Measurements from ENCODE around the gene RCAN1.
"Not testable (repeated sequence)": the region's sequence is repeated elsewhere in the genome, so short reads cannot be mapped to it uniquely, and the experiment has no call there.

Gene RCAN1

DNA sequence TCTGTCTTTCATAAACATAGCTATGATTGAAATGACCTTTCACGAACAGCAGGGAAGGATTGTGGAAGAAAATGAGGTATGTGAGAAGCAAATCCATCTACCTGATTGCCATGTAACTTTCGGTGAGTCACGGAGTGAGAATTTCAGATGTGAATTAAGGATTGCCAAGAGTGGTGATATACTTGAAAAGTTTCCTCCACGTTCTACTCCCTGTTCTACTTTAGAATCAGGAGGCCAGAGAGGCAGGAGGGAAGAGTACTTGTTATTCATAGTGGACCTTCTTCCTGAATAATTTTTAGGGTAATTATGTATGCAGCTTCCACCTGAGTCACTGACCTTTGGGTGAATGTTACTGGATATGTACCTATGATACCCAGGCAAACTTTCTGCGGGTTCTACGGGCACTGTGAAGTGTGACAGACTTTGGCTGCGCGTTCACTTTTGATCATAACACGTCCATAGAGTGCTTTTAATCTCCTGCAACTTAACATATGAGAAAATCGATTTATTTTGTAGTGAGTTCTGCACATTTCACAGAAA is 100.3 kb downstream of the RCAN1 start:
- no peak for DNase-seq (ENCODE audit: low spot score)

DNA sequence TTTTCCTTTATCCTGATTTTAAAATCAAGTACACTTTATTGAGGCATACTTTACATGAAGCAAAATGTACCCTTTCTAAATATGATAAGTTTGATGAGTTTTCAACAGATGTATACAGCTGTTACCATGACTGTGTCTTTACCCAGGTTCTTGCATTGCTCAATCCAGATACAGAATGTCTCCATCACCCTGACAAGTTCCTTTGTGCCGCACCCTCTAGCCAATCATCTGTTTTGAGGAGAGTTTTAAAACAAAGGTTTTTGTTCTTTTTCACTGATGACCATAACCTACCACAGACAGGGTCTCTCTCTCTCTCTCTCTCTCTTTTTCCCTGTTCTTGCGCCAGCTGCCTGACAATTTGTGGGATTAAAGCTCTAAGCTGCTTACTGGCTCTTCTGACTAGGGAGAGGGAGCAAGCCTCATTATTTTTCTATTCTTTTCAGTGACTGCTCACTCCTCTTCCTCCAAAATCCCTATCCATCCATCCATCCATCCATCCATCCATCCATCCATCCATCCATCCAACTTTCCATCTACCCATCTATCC is 101.7 kb downstream of the RCAN1 start:
- DNase-seq (ENCODE audit: low spot score), result no peak

DNA sequence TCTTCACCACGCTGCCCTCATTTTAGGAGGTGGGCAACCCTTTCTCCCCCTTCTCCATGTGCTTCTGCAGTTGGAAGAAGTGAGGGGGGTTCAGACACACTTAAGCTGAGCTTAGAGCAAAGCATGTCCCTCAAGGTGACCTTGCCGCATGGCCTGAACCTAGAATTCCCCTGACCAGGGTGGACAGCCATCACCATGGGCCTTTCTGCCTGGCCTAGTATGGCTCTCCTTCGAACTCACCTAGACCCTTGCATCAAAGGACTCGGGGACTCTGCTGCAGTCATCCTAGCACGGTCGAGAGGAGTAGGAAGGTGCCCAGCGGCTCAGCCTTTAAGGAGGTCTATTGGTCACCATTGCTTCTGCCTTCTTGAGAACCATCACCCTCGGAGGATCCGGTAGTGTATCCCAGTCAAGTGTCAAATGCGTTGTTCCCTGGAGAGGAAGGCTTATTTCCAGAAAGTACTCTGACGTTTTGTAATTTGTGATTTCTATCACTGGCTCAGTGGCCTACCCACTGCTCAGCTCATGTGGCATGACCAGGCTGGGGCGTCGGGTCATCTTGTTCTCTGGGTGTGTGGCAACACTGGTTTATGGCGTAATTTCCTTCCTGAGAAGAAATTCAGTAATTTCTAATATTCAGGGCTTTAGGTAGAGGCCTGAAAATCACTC is 103.0 kb downstream of the RCAN1 start, which contains the start of gene KCNE1:
Gene KCNE1, minus strand, starts transcription at position 424 of the 669 bp plus-strand sequence. CDS start 62,576 bp downstream, outside the sequence.
- DNase-seq (ENCODE audit: low spot score), result no peak

DNA sequence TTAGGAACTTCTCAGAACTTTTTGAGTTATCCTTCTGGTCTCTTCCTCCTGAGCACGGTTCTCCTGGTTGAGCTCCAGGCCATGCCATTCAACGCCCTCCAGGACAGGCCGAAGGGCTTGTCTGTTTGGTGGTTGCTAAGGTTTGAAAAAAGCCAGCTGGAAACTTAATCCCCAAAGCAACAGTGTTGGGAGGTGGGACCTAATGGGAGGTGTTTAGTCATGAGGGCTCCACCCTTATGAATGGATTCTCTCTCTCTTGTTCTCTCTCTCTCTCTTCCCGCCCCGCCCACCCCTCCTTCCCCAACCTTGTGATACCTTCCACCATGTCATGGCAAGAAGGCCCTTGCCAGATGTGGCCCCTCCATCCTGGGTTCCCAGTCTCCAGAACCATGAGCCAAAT is 103.7 kb downstream of the RCAN1 start:
- no peak for DNase-seq (ENCODE audit: low spot score)

DNA sequence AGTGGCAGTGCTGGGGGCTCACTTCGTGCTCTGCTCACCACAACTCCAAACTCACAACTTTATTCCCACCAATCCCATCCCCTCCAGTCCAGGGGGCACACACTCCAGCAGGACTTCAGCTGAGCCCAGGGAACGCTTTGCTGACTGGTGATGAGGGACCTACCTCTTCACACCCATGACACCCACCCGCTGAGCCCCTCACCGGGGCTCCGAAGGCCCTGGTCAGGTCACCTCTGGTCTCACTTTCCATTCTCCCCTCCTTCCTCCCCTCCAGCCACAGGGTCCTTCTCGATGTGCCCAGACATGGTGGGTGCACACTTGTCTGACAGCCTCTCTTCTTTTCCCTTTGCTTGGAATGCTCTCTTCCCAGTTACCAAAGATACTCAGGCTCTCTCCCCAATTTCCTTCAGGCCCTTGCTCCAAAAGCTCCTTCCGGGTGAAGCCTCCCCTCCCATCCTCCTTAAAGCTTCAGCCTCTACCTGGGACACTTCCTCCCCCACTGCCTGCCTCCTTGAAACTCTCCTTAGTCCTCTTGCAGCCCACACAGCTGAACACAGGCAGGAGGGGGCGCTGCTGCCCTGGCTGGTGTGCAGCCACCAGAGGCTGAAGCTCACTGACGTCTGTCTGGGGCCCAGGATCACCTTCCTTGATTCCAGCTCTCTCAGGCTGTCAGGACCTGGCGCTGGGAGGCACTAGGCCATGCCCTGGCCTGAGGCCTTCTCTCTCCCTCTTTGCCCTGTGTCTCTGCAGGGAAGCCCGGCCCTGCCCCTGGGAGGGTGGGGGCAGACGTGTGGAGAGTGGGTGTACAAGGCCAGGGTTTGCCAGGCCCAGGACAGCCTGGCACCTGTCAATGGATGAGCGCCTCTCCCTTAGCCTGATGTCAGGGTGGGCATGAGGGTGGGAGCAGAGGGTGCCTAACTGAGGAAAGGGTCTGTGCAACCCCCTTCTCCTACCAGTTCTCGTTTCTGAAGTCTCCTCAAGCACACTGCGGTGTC is 104.5 kb downstream of the RCAN1 start:
- DNase-seq (ENCODE audit: low spot score), result peak; percentile 48

DNA sequence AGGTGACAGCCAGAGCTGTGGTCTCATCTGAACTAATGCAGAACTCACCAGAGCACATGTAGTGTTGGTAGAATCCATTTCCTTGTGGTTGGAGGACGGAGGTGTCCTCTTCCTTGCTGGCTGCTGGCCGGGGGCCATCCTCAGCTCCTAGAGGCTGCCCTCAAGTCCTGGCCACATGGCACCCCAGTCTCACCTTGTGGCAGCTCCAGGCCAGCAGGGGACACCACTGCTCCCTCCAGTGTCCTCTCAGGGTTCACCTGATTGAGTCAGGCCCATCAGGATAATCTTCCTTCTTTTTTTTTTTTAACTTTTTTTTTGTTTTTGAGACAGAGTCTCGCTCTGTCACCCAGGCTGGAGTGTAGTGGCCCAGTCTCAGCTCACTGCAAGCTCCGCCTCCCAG is 105.8 kb downstream of the RCAN1 start:
- DNase-seq (ENCODE audit: low spot score), result no peak

DNA sequence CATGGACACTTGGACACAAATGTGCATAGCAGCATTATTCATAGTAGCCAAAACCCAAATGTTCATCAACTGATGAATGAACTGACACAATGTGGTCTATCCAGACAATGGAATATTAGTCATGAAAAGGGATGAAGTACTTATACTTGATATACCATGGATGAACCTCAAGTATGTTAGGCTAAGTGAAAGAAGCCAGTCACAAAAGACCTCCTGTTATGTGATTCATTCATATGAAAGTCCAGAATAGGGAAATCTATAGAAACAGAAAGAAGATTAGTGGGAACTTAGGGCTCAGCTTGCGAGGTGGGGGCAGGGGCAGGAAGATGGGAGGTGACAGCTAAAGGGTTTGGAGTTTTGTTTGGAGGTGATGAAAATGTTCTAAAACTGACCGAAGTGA is 110.3 kb downstream of the RCAN1 start:
- DNase-seq (ENCODE audit: low spot score), result no peak

DNA sequence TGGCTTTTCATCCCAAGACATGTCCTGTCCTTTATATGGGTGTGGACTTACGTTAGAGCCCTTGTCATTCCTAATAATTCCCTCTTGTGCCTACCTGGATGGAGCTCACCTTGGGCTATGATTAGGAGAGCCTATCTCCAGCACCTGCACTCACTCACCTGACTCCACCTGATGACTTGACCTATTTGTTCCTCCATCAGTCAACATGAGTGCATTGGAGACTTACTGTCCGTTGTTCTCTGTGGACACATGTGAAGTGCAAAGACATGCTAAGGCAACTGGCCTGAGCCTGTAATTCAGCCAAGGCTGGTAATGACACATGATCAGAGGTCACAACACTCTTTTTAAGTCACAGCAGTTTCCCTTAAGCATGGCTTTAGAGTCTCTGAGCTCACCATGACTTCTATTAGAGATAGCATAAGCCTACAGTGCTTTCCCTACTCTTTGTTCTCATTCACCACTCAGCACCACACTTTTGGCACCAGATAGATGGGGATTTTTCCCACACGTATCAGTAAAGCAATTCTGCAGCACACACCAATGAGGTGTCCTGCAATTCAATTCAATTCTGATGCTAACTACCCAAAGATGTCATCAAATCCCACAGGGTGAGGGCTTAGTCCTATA is 112.3 kb downstream of the RCAN1 start:
- DNase-seq (ENCODE audit: low spot score), result no peak

DNA sequence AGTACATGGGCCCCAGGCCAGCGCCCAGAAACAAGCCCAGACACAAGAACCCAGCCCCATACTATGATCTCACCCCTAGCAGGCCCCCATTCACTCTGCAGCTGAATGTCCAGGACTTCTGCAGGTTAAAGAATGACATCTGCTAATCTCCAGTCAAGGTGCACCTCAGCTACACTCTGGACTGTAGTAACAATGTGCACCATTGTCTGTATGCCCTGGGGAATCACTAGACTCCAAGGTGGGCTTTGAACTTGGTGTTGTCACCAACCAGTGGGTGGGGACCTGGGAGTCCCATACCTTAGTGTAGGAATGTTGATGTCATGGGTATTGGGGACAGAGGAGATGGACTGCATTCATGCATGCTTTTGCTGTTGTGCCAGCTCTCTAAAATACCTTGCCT is 113.2 kb downstream of the RCAN1 start:
- no peak for DNase-seq (ENCODE audit: low spot score)

DNA sequence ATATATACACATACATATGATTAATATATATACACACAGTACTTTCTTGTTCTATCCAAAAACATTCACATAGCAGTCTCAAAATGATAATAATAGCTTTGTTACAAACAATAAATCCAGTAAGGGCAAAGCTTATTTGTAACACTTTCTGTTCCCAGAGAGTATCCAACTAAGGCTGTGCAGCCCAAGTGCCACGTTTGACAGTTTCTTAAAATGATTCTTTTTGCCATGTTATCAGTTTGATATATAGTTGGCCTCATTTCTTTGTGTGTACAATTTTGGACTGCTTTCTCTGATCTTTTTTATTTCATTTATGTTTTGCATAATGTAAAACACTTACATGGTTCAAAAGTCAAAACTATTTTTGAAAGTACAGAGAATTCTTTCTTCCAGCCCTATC is 114.7 kb downstream of the RCAN1 start:
- no peak for DNase-seq (ENCODE audit: low spot score)

DNA sequence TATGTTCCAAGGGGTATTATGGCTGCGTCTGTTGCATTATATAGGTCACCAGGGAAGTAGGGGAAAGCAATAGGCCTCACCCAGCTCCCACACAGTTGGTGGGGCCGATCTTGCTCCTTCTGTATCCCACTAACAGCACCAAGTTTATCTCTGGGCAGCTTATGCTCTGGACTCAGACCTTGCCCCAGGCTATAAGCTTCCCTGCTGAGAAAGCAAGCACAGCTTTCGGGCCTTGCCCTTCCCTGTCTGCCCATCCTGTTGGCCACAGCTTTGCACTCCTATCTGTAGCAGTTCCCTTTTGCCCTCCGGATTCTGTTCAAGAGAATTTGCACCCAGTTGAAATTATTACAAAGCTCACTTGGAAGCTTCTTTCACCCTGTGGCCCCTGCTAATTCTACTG is 115.8 kb downstream of the RCAN1 start:
- no peak for DNase-seq (ENCODE audit: low spot score)

DNA sequence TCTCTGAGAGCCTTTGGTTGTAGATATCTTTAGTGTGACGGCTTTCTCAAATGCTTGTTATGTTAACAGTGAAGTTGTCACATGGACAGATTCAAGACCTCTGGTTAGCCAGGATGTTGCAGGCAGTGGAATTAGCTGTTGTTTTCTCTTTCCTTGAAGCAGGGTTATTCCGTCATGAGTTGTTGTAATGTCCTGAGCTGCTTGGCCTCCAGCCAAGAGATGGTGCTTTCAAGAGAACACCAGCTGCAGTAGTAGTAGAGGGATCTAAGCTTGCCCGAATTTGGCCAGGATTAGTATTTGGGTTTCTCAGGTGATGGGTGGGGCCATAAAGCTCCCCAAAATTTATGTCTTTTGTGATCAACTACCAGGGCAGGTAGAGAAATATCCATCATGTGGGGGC is 116.3 kb downstream of the RCAN1 start:
- no peak for DNase-seq (ENCODE audit: low spot score)

DNA sequence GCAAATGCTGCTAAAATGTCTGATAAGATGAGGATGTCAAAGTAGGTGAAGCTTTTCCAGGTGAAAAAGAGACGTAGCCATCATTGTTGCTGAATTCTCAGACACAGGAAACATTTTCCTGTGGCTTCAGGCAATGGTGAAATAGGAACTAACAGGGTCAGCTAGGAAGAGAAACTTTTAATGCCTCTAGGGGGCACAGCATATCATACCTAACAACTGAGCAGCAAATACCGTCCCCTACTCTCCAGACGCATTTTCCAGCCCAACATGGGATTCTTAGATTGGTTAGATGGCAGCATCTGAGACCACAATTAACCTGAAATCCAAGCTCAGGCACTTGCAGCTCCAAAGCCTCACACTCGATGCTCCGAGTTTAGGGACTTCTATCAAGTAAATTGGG is 131.1 kb downstream of the RCAN1 start:
- not testable (repeated sequence) for DNase-seq (ENCODE audit: low spot score)

DNA sequence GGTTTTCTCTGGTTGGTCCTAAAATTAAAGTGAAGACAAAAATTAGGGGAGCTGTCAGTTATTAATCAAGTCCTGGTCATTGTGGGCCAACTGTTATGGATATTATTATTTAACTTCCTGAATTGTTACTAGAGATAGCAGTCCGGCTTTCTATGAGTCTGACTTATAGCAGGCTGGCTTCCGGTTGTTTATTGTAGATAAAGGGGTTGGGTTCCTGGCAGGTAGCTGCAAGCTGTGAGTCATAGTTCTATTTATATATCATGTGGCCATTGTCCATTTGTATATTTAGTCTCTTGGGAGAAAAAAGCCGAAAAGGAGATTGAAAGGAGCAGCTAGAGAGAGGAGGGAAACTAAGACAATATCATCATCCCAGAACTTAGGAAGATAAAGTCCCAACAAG is 131.5 kb downstream of the RCAN1 start:
- not testable (repeated sequence) for DNase-seq (ENCODE audit: low spot score)

DNA sequence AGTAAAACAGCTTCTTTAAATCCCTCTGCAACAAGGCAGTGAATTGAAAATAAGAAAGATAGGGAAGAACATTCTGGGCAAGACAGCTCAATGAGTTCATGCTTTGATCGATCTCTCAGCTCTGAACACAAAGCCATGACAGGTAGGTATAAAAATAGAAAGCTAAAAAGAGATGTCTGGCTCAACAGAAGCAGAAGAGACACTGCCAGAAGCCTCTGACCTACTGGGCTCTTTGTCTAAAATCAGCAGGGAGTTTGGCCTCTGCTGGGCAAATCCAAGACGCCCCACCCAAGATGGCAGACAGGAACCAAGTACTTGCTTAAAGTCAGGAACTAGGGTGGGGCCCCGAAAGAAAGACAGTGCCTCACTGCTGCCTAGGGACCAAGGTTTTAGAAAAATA is 147.6 kb downstream of the RCAN1 start:
- not testable (repeated sequence) for DNase-seq (ENCODE audit: low spot score)
